GM19099 (cell line): ENCODE measurements around the gene AOAH.

Source experiments
- POLR2A ChIP-seq: IDR thresholded peaks from 3 replicates; pipeline ENCODE4 v1.6.1; 2011; ENCODE audit warnings: low read depth; ENCODE audit not compliant: insufficient read length; ENCODE audit errors: extremely low read depth

Gene AOAH

GRCh38 chr7:36564489-36564888 is 159.8 kb downstream of the AOAH start:
- no peak for TF ChIP-seq POLR2A

DNA sequence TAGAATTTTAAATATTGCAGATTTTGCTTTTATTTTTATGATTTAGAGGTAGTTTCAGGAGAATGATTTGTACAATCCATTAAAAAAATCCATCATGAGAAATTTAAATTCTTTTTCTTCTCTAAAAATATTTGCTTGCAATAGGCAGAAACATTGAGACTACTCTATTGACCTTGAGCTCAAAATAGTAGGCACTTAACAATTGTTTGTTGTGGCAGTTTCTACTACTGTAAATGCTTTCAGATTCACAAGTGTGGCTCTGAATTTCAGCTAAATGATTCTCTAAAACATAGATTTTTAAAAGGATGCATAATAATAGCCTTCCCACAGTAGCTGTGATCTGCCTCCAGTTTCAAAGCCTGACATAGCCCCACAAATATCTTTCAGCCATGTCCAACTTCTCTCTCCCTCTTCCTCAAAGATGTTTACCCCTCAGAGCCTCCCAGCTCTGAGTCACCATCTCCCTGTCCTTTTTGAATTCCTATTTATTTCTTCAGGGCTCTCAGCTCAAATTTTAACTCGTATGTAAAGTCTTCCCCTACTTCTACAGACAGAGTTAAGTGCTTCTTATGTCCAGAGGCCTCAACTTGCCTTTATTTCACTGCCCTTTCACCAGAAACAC is 160.5 kb downstream of the AOAH start:
- TF ChIP-seq POLR2A: no peak

DNA sequence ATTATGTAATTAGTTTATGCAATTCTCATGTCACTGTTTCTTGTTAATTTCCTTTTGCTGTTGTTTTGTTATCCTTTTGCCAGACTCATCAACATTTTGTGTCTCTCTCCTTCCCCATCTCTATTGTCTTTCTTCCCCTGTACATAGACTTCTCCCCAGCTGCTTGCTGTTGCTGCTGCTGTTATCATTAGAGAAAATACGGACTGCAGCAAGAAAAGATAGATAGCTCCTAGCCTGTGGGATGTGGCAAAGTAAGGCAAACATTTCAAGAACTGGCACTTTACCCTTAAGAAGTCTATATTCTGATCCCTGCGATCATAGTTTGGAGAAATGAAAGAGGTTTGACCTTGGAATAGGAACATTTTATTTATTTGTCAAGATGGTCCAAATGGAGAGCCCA is 162.2 kb downstream of the AOAH start:
- no peak for TF ChIP-seq POLR2A

DNA sequence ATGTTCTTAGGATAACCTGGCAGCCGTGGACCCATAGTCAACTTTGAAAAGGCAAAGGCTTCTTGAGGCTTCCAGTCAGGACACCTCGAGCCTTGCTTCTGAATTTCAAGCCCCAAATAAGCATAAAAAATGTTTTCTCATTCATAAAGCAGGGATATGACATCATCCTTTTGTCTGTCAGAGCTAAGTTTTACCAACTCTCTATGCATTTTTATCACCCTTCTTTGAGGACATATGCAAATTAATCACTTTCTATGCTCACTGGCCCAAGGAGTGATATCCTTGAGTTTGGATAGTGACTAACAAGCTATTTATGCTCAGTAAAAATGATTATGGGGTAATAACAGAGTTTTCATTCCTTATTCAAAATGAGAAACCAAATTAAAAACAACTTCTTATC is 175.3 kb downstream of the AOAH start:
- TF ChIP-seq POLR2A: no peak

GRCh38 chr7:36547416-36547815 is 176.9 kb downstream of the AOAH start:
- no peak for TF ChIP-seq POLR2A

DNA sequence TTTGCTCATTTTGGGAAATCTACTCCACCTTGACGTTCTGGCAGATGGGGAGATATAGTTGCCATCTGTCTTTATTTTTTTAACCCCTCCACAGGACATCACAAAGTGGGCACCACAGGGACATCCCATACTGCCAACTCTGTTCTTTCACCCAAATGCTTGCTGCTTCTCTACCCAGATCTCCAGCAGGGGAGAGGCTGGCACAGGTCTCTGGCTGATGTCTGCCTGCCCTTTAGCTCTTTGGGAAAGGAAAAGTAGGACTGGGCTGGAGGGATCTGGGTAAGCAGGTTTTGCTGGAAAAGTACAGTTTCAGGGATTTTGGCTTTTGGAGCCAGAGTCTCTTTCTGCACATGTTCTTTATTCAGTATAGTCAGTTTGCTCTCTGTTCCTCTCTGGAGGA is 178.0 kb downstream of the AOAH start:
- no peak for TF ChIP-seq POLR2A

DNA sequence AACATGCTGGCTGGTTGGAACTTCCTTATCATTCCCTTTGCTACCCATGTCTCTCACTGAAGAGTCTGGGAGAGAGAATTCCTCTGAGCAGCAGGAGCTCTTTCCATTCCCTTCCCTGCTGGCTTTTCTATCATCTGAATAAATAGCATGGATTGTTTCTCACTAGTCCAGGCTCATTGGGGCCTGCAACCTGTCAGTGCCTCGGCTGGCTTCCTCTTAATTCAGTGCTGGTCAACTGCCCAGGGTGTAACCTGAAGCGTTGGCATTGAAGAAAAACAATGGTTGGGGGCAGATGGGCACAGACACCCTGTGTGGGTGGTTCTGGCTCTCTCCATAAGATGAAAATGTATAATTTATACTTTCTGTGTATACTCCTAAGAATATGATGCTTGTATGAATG is 179.0 kb downstream of the AOAH start:
- no peak for TF ChIP-seq POLR2A

GRCh38 chr7:36538126-36538525 is 186.2 kb downstream of the AOAH start:
- no peak for TF ChIP-seq POLR2A

GRCh38 chr7:36535866-36536664 is 188.2 kb downstream of the AOAH start:
- no peak for TF ChIP-seq POLR2A

- TF ChIP-seq POLR2A: no peak
Observed at GRCh38 chr7:36533717-36534116, 190.6 kb downstream of the AOAH start.

GRCh38 chr7:36532981-36533499 is 191.3 kb downstream of the AOAH start:
- no peak for TF ChIP-seq POLR2A

- no peak for TF ChIP-seq POLR2A
Observed at GRCh38 chr7:36531951-36532350, 192.3 kb downstream of the AOAH start.

DNA sequence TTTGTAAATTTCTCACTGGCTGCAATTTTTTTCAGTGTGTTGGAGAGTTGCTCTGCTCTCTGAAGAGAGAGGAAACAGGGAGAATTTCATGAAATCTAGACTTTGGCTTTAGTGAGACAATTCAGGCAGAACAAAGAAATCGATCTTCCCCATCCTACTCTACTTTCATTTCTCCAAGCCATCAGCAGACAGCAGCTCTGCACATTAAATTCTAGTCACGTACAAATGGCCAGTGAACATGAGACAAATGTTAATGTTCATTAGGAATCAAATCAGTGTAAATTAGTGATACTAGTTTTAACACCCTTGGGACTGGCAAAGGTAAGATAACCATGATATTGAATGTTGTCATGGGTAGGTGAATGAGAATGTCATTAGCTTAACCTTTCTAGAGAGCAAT is 193.8 kb downstream of the AOAH start:
- TF ChIP-seq POLR2A: no peak

DNA sequence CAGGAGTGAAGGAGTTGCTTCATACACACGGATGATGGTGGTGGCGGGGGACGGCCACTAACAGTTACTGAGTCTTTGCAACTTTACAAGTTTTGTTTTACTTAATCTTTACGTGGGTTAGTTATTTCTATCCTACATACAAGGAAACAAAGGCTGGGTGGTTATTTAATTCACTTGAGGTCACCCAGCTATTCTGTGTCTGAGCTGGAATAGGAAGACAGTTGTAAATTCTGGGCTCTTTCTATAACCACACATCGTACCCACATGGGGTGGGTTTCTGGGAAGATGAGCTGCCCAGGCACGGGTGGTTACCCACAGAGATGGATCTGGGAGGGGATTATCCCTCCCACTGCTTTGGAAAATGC is 196.8 kb downstream of the AOAH start:
- TF ChIP-seq POLR2A: no peak

GRCh38 chr7:36526863-36527548 is 197.3 kb downstream of the AOAH start:
- TF ChIP-seq POLR2A: no peak

- TF ChIP-seq POLR2A: no peak
Observed at GRCh38 chr7:36523371-36524101, 200.8 kb downstream of the AOAH start.

DNA sequence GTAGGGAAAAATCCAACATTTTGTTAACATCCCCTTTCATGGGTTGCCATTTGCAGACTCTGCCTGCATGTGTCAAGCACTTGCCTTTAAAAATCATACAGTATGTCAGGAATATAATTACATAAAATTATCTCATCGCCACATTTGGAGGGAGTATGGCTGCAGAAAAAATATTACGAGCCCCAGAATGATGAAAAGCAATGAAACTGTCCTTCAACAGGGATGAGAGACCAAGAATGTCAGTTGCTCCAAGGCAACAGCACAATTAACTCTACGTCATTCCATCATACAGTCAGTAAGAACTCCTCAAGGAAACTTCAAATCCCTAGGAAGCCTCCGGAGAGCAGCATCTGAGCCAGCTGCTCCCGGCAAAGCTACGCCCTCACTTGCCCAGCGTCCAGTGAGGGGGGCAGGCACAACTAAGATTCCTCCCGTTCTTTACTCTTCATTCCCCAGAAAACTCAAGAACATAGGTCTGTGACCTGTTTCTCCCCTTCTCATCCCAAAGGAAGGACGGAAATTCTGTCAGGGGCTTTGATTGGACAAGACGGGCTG is 201.8 kb downstream of the AOAH start:
- TF ChIP-seq POLR2A: no peak
